C4-2B (cell line): ENCODE measurements around the gene GALNS.

Experiments
- CTCF ChIP-seq: fragments of 450-650 bp; conservative IDR thresholded peaks from 2 replicates; pipeline ENCODE4 v1.5.1; 2017; ENCODE audit warnings: mild to moderate bottlenecking
- ZFX ChIP-seq: fragments of 450-650 bp; IDR thresholded peaks from 2 replicates; pipeline ENCODE4 v1.6.1; 2017

DNA sequence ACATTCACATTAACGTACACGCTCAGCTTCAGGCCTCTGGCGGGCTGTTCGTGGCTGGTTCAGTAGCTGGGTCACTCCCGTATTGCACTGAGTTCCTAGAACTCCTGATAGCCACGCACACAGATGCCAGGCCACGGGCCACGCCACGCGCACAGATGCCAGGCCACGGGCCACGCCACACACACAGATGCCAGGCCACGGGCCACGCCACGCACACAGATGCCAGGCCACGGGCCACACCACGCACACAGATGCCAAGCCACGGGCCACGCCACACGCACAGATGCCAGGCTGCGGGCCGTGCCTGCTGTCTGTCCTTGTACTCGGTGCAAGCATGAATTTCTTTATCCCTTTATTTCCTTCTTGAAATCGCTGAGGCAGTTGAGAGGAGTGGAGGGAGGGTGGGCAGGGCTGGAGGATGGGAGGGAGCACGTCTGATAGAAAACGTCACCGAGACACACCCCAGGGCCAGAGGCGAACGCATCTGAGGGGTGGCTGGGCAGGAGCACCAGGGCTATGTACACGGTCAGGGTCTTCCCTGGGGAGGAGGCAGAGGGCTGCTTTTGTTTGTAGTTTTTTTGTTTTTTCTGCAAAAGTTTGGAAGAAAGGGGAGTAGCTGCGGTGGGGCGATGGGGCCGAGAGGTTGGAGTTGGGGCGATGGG lies 18.3 kb upstream of the GALNS start:
- TF ChIP-seq CTCF (no peak), ZFX (no peak)
